ENCODE measurements around the gene TRAK2.
A peak's percentile ranks its signal among the peaks of the same experiment; 100 is the strongest.
"Not testable (repeated sequence)": the region's sequence is repeated elsewhere in the genome, so short reads cannot be mapped to it uniquely, and the experiment has no call there.

Gene TRAK2

DNA sequence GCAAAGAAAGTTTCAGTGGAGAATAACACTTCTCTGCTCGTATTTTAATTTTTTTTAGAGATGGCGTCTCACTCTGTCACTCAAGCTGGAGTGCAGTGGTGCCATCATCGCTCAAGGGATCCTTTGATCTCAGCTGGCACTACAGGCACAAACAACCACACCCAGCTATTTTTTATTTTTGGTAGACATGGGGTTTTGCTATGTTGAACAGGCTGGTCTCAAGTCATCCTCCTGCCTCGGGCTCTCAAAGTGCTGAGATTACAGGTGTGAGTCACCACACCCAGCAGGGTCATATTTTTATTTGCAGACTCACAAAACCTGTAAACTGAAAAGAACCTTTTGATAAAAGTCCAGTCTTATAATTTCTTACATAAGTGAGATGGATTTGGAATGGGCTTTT, 2.6 kb downstream of the TRAK2 start:
- DNase-seq (ENCODE audit: low read depth) = no peak

DNA sequence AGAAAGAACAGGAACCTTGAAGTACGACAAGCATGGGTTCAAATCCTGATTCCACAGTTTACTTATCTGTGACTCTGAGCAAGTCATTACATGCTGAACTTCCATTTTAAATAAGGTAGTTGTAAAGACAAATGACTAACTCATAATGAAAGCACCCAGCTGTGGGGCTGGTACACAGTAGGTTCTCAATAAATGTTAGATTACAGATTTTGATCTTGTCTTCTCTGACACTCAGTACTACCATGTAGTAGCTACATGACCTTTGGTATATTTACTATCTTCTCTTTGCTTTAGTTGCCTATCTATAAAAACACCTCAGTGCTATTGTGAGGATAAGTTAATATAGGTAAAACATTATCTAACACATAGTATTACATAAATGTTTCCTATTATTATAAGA, 3.2 kb downstream of the TRAK2 start:
- DNase-seq (ENCODE audit: low read depth) = no peak

DNA sequence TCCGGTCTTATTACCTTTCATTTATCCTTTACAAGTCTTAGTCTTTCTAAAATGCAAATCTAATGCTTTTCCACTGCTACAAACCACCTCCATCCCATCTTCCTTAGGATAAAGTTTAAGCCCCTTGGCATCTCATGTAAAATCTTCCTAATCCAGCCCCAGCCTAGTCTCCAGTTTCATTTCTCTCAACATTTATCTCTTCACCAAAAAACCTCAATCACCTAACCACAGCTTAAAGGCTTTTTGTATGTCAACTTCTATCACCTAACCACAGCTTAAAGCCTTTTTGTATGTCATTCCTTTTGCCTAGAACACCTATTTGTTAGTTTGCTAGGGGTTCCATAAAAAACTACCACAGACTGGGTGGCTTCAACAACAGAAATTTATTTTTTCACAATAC, 4.2 kb downstream of the TRAK2 start:
- no peak for DNase-seq (ENCODE audit: low read depth)

DNA sequence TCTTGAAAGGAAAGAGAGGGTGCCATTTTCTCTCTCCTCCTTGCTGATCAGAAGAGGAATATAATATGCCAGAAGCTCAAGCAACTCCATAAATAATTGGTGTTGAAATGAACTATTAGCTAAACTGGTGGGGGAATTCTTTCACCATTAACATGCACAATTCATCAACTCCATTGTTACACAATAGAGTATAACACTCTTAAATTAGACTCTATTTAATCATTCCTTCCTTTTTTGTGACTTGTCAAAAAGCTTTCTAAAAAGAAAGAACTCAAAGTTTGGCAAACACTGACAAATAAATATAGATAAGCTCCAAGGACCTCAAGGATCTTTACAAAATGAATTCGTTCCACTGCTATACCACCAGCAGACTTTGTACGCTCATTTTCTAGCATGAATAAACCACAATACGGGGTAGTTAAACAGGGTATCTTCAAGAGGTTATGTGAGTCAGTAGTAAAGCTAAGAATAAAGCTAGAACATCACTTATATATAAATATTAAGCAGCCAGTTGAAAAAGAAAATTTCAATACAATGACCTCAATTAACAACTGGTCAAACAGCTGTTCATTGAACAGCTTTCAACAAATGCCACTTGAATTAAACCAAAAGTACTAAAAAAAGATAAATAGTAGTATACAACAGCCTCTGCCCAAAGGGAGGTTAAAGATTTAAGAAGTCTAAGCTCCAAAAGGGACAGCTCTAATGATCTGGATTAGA, 6.4 kb downstream of the TRAK2 start:
- no peak for DNase-seq (ENCODE audit: low read depth)

DNA sequence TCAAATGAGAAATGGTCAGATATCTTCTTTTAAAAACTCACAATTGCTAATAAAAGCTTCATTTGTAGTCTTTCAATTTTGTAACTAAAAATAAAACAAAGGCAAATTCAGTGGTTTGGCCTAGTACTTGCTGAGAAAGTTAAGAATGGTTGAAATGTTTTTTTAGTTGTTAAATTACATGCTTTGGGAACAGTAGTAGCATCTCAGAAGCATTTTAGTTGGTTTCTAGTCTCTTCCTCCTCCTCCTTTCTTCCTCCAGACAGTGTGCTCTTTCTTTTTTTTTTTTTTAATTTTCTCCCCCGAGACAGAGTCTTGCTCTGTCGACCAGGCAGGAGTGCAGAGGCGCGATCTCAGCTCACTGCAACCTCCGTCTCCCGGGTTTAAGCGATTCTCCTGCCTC, 9.8 kb downstream of the TRAK2 start:
- peak; percentile 39 for DNase-seq (ENCODE audit: low read depth)

DNA sequence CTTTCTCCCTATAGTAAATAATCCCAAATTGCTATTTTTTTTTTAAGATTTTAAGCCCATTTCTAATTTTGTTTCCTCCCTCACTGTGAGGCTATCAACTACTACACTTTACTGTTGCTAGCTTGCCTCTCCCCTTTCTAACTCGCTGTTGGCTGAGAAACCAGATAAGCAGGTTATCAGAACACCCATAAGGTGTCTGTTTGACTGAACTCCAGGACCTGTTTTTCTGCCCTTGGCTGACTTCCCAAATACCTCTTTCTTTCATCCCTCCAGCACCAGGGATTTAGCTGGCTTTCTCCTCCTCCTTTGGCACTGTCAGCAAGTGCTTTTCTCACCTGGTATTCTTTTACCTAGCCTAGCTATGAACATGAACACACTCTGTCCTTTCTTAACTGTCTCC, 11.1 kb downstream of the TRAK2 start:
- DNase-seq (ENCODE audit: low read depth) = no peak

DNA sequence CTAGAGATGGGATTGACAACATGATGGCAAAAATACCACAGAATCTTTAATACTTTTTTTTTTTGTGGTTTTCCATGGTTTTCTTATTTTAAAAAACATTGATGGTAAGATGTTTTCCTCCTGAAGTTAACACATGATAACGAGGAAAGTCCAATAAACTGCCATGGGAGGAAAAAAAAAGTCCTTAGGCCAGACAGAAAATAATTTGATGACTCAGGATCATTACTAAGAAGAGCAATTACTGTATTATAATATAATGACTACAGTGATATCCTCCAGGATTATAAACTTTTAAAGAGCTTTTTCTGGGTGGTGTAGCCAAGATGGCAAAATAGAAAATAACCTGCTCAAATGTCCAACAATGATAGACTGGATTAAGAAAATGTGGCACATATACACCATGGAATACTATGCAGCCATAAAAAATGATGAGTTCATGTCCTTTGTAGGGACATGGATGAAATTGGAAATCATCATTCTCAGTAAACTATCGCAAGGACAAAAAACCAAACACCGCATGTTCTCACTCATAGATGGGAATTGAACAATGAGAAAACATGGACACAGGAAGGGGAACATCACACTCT, 11.8 kb downstream of the TRAK2 start:
- DNase-seq (ENCODE audit: low read depth) = not testable (repeated sequence)

DNA sequence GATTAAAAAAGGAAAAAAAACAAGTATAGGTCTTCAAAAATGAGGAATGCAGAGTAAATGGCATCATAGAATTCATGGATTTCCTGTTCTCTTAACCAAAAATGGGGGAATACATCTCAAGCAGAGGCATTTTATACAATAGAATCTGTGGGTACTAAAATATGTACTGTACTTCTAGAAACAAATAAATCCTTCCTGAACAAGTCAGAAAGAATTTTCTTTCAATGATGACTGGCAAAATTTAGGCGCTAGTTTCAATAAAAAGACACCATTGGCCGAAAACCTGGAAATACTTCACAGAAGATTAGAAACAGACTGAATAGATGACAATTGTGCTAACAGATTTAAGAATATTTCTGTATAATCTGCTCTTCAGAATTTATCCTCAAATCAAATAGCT, 15.1 kb downstream of the TRAK2 start:
- DNase-seq (ENCODE audit: low read depth) = peak; percentile 66

DNA sequence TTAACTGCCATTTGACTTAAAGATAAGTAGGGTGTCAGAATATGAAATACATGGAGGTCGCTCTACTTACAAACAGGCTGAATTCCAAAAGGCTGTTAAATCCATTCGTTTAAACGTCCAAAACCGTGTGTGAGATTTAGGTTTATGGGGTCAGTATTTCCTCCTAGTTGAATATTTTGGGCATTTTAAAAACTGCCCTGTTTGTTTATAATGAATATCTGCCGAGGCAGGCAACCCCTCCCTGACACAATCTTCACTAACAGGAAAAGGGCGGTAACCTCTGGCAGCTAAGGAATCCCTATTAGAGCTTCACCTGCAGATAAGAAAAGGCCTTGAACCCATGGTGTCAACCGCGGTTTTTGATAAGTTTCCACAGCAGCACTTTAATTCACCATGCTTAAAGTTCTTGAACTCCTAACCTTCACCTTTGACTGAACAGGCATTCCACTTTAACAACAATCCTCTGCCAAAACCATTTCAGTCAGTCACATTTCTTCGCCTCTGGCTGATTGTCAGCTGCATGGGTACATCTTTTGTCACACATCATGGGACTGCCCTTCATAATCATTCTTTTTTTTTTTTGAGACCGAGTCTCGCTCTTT, 17.8 kb downstream of the TRAK2 start:
- DNase-seq (ENCODE audit: low read depth) = no peak

DNA sequence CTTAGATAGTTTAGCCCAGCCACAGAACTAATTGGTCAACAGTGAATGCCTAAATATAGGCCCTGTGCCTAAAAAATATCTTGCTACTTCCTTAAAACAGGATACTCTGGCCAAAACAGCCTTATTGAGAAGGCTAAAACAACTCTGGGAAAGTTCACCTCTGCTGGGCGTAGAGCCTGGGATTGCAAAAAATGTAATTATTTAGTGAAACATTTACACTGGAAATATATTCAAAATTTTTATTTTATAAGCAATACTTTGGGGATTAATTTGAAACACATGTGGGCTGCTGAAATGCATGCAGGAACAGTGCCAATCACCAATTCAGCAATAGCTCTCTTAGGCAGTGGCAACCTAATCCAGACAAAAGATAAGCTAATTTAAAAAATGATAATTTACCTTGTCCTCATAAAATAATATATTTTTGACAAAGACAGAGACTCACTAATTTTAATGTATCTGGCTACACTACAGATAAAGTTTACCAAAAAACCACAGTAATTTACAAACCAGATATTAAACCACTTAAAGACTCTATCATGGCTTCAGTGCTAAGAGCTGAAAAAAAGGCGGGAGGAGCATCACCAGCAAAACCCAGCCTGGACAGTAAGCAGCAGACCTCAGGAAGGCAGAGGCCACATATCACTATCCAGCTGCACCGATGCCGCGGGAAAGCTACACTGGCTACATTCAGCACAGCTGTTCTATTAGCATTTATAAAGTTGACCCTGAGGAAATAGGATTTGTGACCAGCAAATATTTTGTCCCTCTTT, 18.5 kb downstream of the TRAK2 start:
- DNase-seq (ENCODE audit: low read depth) = peak; percentile 73

DNA sequence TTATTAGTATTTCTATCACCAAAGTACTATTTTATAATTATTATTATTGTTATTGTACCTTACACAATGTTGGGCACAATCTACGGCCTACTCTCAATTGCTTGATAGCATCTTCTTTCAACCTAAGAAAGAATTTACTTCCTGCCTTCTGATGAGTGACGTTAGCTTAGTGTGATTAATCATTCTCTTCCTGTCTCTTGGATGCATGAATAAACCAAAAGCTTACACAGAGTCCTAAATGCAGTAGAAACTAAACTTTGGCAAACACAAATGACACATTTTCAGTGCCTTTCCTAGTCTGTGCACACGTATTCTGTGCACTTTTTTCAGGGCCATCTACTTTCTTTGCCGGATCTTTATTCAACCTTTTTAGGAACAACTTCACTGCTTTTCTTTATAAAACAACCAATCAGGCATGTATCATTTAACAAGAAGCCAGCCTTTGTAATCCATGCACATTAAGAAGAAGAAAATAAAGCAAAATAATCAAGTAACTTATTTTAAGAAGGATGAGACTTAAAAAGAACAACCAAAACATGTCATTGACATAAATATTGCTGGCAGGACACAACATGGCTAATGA, 19.1 kb downstream of the TRAK2 start:
- DNase-seq (ENCODE audit: low read depth) = peak; percentile 89

DNA sequence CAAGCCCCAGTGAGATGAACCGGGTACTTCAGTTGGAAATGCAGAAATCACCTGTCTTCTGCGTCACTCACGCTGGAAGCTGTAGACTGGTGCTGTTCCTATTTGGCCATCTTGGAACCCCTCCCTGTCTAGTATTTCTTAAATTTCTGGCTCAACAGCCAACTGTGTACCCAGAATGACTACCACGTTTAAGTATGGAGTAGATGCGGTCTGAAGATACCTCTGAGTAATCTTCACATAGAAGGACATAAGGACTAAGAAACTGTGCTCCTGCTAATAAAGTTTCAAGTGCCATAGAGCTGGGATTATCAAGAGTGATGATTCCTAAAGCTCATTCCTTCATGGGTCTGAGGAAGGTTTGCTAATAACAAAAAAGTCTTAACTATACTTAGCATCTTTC, 20.4 kb downstream of the TRAK2 start:
- DNase-seq (ENCODE audit: low read depth) = peak; percentile 54

DNA sequence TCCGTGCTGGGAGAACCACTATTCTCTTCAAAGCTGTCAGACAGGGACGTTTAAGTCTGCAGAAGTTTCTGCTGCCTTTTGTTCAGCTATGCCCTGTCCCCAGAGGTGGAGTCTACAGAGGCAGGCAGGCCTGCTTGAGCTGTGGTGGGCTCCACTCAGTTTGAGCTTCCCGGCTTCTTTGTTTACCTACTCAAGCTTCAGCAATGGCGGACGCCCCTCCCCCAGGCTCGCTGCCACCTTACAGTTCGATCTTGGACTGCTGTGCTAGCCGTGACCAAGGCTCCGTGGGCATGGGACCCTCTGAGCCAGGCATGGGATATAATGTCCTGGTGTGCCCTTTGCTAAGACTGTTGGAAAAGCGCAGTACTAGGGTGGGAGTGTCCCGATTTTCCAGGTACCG, 20.9 kb downstream of the TRAK2 start:
- DNase-seq (ENCODE audit: low read depth) = not testable (repeated sequence)

DNA sequence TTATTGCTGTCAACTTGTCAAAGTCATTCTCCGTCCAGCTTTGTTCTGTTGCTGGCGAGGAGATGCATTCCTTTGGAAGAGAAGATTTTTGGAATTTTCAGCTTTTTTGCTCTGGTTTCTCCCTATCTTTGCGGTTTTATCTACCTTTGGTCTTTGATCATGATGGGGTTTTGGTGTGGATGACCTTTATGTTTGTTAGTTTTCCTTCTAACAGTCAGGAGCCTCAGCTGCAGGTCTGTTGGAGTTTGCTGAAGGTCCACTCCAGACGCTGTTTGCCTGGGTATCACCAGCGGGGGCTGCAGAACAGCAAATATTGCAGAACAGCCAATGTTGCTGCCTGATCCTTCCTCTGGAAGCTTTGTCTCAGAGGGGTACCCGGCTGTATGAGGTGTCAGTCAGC, 21.4 kb downstream of the TRAK2 start:
- DNase-seq (ENCODE audit: low read depth) = not testable (repeated sequence)

DNA sequence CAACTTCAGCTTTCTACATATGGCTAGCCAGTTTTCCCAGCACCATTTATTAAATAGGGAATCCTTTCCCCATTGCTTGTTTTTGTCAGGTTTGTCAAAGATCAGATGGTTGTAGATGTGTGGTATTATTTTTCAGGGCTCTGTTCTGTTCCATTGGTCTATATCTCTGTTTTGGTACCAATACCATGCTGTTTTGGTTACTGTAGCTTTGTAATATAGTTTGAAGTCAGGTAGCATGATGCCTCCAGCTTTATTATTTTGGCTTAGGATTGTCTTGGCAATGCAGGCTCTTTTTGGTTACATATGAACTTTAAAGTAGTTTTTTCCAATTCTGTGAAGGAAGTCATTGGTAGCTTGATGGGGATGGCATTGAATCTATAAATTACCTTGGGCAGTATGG, 22.9 kb downstream of the TRAK2 start:
- DNase-seq (ENCODE audit: low read depth) = not testable (repeated sequence)

DNA sequence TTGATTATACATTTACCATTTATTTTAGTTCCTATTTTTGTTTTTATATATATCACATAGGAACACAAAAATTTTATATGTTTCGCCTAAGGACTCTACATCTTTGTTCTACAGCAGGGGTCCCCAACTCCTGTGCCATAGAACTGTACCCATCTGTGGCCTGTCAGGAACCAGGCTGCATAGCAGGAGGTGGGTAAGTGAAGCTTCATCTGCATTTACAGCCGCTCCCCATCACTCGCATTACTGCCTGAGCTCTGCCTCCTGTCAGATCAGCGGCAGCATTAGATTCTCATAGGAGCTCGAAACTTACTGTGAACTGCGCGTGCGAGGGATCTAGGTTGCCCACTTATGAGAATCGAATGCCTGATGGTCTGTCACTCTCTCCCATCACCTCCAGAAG, 25.3 kb downstream of the TRAK2 start:
- no peak for DNase-seq (ENCODE audit: low read depth)

DNA sequence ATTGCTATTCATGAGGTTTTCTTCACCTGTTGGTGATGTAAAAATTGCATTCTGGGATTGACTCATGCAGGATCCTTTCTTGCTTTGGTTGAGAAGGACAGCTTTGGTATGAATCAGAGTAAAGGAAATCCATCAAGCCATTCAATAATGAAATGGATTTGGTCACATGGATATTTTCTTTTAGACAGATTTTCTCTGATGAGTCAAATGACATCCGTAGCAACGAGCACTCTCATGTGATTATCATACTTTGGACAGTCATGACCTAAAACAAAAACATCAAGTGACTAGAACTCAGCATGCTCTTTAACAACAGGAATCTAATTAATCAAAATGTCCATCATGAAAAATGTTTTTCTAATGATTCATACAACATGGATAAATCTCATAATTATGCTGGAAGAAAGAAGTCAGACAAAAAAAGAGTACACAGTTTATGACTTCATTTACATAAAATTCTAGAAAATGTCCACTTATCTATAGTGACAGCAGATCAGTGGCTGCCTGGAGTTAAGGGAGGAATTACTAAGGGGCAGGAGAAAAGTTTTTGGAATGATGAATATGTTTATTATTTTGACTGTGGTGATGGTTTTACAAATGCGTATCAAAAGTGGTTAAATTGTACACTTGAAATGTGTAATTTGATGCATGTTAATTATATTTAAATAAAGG, 30.7 kb downstream of the TRAK2 start:
- peak; percentile 88 for DNase-seq (ENCODE audit: low read depth)

DNA sequence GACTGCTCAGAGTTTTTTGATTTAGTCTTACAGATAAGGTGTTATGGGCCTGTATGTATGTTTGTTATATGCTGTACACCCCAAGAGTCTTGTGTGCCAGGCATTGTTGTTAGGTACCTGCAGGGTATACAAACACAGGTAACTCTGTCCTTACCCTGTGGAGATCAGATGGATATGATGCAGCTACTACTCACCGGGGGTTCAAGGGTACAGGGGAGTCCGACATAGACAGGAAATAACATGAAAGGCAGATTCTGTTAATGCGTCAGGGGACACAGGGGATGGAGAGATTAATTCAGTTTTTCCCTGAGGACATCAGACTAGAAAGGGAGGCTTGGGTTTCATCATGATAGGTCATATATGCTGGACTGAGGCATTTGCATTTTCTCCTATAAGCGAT, 31.3 kb downstream of the TRAK2 start:
- no peak for DNase-seq (ENCODE audit: low read depth)

DNA sequence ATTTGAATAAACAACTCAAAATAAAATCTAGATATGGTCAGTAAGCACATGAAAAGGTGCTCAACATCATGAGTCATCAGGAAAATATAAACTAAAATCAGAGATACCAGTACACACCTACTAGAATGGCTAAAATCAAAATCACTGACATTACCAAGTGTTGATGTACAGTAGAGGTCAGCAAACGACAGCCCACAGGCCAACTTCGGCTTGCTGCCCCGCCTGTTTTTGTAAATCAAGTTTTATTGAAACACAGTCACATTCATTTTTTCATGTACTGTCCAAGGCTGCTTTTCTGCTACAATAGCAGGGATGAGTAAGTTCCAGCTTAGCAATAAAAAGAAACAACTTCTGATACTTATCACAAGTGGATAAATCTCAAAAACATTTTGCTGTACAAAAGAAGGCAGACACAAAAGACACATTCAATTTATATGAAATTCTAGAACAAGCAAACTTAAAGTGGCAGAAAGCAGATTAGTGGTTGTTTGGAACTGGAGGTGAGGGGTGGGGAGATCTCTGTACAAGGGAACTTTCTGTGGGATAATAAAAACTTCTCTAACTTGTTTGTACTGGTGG, 32.1 kb downstream of the TRAK2 start:
- DNase-seq (ENCODE audit: low read depth) = peak; percentile 65

DNA sequence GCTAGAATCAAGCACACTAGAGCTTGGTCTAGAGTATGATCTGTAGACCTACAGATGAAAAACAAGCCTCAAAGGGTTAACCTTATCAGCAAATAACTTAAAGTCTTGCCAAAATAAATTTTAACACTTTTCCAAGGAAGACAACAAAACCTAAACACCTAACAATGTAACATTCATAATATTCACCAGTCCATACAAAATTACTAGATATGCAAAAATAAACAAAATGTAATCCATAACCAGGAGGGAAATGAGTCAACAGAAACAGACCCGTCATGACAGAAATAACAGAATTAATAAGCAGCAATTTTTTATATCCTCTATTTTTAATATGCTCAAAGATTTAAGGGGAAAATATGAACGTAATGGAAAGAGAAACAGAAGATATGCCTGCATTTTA, 36.1 kb downstream of the TRAK2 start:
- DNase-seq (ENCODE audit: low read depth) = no peak
